Breast epithelium (tissue), 3 donors: ENCODE measurements around the gene ANKRD36.

Source experiments
- POLR2A ChIP-seq: fragments of 450-650 bp; IDR thresholded peaks from one replicate; pipeline ENCODE4 v1.6.1; 2016; ENCODE audit warnings: antibody characterized with exemption, mild to moderate bottlenecking, moderate library complexity
- POLR2AphosphoS5 ChIP-seq, 3 donors: sonication (generic); formaldehyde crosslinking; IDR thresholded peaks; one replicate each; pipeline ENCODE4 v1.6.1; 2017; ENCODE audit warnings: antibody characterized with exemption in 3 of 3
- TF ChIP-seq, protein P1 (sequence below), 3 donors: fragments of 450-650 bp; IDR thresholded peaks; one replicate each; pipeline ENCODE4 v1.5.1; 2016 to 2017; ENCODE audit warnings: antibody characterized with exemption in 3 of 3, mild to moderate bottlenecking in 3 of 3, moderate library complexity in 3 of 3

- TF ChIP-seq, protein P1, sequence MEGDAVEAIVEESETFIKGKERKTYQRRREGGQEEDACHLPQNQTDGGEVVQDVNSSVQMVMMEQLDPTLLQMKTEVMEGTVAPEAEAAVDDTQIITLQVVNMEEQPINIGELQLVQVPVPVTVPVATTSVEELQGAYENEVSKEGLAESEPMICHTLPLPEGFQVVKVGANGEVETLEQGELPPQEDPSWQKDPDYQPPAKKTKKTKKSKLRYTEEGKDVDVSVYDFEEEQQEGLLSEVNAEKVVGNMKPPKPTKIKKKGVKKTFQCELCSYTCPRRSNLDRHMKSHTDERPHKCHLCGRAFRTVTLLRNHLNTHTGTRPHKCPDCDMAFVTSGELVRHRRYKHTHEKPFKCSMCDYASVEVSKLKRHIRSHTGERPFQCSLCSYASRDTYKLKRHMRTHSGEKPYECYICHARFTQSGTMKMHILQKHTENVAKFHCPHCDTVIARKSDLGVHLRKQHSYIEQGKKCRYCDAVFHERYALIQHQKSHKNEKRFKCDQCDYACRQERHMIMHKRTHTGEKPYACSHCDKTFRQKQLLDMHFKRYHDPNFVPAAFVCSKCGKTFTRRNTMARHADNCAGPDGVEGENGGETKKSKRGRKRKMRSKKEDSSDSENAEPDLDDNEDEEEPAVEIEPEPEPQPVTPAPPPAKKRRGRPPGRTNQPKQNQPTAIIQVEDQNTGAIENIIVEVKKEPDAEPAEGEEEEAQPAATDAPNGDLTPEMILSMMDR (IDR thresholded peaks at IDR 0.05), result no peak
- TF ChIP-seq POLR2AphosphoS5 (IDR thresholded peaks at IDR 0.05), result no peak
- TF ChIP-seq POLR2A, result no peak
These were observed 17.3 kb upstream of the ANKRD36 start for GRCh38 chr2:97095661-97096060.
